ENCODE data around the gene CRELD1.

CRELD1 gene

DNA sequence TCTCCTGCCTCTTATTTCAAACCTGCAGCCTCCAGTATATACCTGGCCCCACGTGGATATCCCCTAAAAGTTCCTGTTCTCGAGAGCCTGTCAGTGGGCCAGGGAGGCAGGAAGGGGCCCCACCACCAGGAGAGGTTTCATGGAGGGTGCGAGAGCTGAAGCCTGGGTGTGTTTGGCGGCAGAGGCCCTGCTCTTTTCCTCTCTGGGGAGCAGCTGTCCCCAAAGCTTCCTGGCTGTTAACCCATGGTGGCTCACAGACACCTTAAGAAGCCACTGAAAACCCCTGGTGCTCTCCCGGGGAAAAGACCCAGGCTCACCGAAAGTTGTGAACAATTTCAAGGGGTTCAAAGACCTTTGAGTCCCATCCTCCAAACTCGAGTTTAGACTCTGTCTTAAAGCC, 17.5 kb downstream of the CRELD1 start:
- peak overlapping the region; percentile 89 for H3K4me3 ChIP-seq (ENCODE audit: low read depth, low read length)
- TF ChIP-seq, protein P1, sequence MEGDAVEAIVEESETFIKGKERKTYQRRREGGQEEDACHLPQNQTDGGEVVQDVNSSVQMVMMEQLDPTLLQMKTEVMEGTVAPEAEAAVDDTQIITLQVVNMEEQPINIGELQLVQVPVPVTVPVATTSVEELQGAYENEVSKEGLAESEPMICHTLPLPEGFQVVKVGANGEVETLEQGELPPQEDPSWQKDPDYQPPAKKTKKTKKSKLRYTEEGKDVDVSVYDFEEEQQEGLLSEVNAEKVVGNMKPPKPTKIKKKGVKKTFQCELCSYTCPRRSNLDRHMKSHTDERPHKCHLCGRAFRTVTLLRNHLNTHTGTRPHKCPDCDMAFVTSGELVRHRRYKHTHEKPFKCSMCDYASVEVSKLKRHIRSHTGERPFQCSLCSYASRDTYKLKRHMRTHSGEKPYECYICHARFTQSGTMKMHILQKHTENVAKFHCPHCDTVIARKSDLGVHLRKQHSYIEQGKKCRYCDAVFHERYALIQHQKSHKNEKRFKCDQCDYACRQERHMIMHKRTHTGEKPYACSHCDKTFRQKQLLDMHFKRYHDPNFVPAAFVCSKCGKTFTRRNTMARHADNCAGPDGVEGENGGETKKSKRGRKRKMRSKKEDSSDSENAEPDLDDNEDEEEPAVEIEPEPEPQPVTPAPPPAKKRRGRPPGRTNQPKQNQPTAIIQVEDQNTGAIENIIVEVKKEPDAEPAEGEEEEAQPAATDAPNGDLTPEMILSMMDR (IDR thresholded peaks at IDR 0.05; ENCODE audit: borderline replicate concordance, insufficient read depth, low read depth, low read length), result no peak

- peak overlapping the region; percentile 89 for H3K4me3 ChIP-seq (ENCODE audit: low read depth, low read length)
- TF ChIP-seq, protein P1 (IDR thresholded peaks at IDR 0.05; ENCODE audit: borderline replicate concordance, insufficient read depth, low read depth, low read length), result no peak
Observed at GRCh38 chr3:9951598-9951961, 17.9 kb downstream of the CRELD1 start.

DNA sequence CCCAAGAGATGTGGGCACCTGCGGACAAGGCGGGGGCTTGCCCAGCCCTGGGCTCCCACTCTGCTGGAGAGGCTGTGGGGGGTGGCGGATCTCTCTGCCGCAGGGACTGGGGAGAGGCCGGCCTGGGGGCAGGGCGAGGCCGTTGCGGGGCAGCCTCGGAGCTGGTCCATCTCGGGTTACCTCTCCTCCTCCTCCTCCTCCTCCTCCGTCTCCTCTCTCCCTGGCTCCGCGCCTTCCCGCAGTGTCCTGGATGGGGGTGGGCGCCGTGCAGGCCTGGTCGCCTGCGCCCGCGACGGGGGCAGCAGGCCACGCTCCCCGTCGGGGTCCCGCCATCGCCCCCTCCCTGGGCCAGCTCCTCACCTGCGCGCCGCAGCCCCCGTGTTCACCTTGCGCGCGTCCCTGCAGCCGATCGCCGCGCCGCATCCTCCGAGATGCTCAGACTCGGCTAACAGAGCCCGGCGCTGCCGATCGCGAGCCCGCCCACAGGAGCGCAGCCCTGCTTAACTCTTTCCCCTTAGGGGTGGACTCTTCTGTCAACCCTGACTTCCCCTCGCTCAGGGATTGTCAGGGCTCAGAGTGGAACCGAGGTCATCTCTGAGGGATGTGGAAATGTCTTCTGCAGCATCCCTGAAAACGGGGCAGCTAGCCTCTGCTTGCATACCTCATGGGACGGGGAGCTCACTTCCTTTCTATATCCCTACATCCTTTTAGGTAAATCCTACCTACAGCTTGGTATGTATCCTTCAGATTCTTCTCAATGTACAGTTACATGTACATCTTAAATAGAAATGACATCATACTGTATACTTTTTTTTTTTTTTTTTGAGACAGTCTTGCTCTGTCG, 18.6 kb downstream of the CRELD1 start, which contains the start of gene PRRT3:
Gene PRRT3, minus strand, starts transcription at position 447 of the 844 bp plus-strand sequence. CDS start 2,293 bp downstream, outside the sequence.
- TF ChIP-seq, protein P1 (IDR thresholded peaks at IDR 0.05; ENCODE audit: borderline replicate concordance, insufficient read depth, low read depth, low read length), result no peak
- peak within 1 kb of the TSS; percentile 89 for H3K4me3 ChIP-seq (ENCODE audit: low read depth, low read length)

- H3K4me3 ChIP-seq (ENCODE audit: low read depth, low read length), result no peak overlapping the region
- TF ChIP-seq, protein P1 (IDR thresholded peaks at IDR 0.05; ENCODE audit: borderline replicate concordance, insufficient read depth, low read depth, low read length), result no peak
Observed at GRCh38 chr3:9955067-9955502, 21.5 kb downstream of the CRELD1 start.

DNA sequence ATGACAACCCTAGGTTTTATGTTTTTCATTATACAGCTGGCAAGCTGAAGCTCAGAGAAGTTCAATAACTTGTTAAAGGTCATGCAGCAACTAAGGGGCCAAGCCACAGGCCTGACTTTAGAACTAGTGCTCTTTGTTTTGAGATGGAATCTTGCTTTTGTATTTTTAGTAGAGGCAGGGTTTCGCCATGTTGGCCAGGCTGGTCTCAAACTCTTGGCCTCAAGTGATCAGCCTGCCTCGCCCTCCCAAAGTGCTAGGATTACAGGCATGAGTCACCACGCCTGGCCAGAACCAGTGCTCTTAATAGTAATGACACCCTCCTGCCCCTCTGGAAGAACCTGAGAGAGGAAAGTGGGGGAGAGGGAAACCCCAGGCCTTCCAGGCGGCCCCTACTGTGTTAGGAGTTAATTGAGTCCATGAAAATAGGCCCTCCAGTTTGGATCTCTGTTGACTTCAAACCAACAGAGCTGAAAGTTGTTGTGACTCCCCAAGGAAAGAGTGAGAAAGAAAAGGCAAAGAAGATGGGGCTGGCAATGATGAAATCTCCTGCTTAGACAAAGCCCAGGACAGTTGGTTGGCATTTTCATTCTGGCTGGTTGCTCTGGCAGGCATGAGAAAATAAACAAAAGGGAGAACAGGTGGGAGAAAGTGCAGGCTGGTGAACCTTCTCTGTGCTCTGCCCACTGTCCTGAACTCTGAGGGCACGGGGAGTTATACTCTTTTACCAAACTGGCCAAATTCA, 22.1 kb downstream of the CRELD1 start:
- H3K4me3 ChIP-seq (ENCODE audit: low read depth, low read length), result no peak overlapping the region
- TF ChIP-seq, protein P1 (IDR thresholded peaks at IDR 0.05; ENCODE audit: borderline replicate concordance, insufficient read depth, low read depth, low read length), result no peak

- no peak overlapping the region for H3K4me3 ChIP-seq (ENCODE audit: low read depth, low read length)
- TF ChIP-seq, protein P1 (IDR thresholded peaks at IDR 0.05; ENCODE audit: borderline replicate concordance, insufficient read depth, low read depth, low read length), result no peak
Observed at GRCh38 chr3:9957214-9957613, 23.6 kb downstream of the CRELD1 start.
